Thyroid gland (tissue), 4 donors: Measurements from ENCODE around the gene PDE10A.

Experiments
- CTCF ChIP-seq, 6 experiments: fragments of 200-600 bp in 3 of 6; fragments of 450-650 bp in 3 of 6; sonication (generic) in 3 of 6; IDR thresholded peaks; one replicate each; pipeline ENCODE4 v1.5.1; 2016 to 2019; ENCODE audit warnings: antibody characterized with exemption in 6 of 6, mild to moderate bottlenecking in 2 of 6, inconsistent platforms in 1 of 6, moderate library complexity in 1 of 6
- POLR2A ChIP-seq, 2 donors: fragments of 450-650 bp; IDR thresholded peaks; one replicate each; pipeline ENCODE4 v1.6.1; 2017; ENCODE audit warnings: antibody characterized with exemption in 2 of 2, mild to moderate bottlenecking in 2 of 2, moderate library complexity in 1 of 2

- TF ChIP-seq POLR2A (IDR thresholded peaks at IDR 0.05): no peak
- no peak for TF ChIP-seq CTCF (IDR thresholded peaks at IDR 0.05)
These were observed 76.3 kb downstream of the PDE10A start for GRCh38 chr6:165586706-165587105.
